ENCODE measurements around the gene HOXB4.

The HOXB4 gene

DNA sequence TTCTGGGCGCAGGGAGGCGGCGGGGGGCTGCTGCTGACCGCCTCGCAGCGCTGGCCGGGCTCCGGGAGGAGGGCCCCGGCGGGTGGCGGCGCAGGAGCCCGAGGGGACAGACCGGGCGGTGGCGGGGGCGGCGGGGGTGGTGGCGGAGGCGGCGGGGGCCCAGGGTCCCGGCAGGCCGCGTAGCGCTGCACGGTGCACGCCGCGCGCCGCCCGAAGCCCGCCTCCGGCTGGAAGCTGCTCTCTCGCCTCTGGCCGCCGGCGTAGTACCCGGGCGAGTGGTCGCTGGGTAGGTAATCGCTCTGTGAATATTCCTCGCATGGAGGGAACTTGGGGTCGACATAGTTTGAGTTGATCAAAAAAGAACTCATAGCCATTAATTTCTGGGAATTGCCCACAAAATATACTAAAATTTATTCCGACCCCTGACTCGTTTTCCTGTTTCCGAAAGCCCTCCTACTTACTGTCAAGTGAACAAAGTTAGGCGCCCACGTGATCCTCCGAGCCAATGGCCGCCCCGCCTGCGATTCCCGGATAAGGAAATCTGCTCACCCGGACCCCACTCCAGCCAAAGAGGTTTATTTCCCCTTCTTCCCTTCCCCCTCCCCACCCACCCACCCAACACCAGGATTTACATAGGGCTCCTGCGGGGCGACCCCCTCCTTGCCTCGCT is at the start of gene HOXB4:
Gene HOXB4 (minus strand): TSS at position 405 of the 670 bp plus-strand sequence. CDS start 31 bp downstream, at position 374.
- peak; percentile 86 for DNase-seq (ENCODE audit: low read depth)

DNA sequence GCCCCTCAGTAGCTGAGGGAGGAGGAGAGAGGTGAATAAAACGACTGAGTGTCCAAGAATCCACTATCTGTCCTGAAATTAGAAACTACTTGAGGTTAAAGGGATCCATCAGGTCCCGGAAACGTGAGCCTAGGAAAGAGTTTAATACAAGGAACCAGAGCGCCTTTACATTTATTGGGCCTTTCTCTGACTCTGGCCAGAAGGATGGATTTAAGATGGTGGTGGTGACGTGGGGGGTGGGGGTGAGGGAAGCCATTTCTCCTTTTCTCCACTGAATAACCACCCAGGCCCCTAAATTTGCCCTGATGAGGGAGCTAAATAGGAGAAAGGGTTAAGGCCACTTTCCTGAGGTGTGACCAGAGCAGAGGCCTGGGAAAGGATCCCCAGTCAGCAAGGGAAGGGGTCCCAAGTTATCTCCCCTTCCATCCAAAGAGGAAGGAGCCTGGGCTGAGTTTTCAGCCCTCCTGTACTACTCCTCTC is 49.0 kb upstream of the HOXB4 start:
- DNase-seq (ENCODE audit: low read depth): no peak

DNA sequence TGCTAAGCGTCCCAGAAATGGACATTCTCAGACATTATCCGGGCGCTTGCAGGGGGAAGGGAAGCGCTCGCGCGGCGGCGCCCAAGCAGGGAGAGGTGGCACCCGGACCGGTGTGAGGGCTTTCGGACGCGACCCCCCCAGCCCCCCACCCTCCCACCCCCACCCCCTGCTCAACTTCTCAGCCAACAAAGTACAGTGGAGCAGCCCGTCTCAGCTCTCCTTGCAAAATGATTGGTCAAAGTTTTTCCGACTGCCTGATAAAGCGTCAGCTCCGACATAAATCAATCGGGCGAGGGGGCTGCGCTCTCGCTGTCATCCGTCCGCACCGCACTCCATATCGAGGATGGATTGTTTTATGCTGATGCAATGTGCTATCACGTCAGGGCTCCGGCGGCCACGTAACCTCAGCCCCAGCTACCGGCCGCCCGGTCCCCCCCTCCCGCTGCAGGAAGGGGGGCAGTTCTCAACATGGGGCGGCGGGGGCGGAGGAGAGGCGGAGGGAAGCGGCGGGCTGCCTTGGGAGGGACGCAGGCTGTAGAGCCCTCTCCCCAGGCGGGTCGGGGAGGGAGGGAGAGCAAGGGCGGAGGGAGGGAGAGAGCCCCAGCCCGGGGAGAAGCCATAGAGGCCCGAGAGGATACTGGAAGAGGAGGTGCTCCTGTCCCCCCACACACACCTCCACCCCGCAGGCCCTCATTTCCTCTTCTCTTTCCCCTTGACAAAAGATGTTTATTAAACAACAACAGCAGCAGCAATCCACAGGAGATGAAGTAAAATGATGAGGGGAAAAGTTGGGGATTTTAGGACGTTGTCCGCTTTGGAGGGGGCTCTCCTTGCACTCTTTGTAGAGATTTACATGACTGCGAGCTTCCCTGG is 48.3 kb upstream of the HOXB4 start, which contains the start of gene HOXB9:
Gene HOXB9 (minus strand): TSS at position 114 of the 873 bp plus-strand sequence. CDS start 89 bp downstream, at position 25.
- peak; percentile 92 for DNase-seq (ENCODE audit: low read depth)

DNA sequence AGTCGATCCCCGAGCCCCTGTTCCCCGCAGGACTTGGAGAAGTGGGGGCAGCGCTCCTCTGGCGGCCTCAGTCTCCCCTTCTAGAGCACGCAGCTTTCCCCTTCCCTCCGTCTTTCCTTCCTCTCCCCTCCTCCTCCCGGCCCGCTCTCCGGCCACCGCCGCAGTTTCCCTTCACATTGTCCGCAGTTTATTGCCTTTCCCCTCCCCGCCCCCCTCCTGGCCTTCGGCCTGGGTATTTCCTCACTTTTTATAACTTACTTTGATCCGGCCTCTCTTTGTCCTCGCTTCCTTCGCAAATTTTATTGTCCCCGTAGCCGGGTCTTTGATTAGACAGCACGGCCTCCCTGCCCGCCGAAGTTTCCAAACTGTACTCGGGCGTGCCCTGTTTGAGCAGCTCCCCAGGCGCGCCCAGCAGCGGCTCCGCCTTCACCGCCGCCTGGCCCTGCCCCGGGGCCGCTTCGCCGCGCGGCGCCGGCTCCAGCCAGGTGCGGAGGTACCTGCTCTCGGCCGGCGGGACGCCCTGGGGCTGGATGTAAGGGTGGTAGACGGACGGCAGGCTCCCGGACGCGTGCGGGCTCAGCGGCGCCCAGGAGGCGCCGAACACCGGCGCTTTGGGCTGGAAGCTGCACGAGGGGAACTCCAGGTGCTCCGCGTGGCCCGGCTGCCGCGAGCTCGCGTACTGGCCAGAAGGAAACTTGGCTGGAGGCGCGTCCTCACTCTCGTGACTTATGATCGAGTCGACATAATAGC is 47.5 kb upstream of the HOXB4 start:
- DNase-seq (ENCODE audit: low read depth): peak; percentile 46

DNA sequence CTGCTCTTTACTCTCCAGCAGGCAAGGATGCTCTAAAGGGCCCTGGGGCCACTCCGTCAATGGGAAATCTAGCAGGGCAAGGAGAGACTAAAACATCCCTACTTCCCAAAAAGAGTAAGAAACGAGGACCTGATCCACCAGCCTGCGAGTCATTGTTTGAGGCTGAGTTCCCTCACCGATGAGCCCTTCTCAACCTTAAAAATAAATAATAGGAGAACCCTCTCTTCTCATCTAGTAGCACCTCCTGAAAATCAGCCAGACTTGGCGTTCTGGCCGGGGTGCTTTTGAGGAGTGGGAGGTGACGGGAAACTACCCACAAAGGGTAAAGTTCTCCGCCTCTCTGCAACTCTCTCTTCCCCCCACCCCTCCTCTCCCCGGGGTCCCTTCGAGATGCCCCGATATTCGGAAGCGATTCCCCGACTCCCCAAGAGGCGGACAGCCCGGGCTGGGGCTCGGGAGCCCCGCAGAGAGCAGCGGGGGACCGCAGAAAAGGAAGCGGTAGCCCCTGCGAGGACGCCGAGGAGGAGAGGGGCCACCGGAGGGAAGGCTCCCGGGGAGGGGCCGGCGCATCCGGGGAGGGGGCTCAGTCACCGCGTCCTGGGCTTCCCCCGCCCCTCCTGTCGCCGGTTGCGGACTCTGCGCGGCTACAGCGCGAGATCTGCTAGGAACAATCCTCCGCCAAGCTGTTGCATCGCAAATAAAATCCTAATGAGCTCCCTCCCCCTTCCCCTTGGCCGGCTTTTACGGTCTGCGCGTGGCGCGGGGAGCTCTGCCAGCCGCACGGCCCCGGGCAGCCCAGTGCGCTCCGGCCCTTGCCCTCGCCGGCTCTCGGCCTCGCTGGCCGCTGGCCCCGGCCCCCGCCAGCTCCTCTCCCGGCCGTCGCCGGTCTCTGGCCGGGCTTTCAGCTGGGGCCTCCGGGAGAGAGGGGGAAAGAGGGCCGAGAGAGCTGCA is 46.7 kb upstream of the HOXB4 start:
- peak; percentile 41 for DNase-seq (ENCODE audit: low read depth)

DNA sequence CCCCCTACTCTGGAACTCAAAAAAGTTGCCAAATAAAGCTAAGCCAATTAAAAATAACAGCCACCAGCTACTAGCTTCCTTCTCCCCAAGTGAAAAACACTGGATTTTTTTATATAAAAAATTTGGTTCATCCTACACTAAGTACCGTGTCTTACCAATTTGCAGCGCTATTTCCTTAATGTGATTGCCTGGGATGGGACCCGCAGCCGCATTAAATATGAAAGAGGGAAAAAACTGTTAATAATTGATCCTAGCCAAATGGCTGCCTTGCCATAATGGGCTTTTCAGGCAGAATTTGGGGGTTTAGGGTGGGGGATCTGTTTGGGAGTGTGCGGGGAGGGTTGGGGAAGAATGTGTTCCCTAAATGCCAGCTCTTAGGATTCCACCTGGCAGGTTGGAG is 46.0 kb upstream of the HOXB4 start:
- DNase-seq (ENCODE audit: low read depth): no peak

DNA sequence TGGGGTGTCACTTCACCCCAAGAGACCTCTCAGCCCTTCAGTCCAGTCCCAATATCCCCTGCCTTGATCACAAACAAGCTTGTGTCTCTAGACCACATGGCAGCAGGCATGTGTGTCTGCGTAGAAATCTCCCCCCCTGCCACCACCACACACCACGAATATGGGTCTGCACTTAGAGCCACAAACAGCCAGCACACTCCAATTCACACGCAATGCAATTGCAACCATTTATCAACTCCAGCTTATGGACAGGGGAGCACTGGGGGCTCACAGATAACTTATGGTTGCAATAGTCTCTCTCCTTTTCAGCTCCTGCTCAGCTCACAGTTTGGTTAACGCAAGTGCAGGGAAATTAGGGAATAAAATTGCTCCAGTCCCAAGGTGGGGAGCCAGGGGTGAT is 45.4 kb upstream of the HOXB4 start:
- no peak for DNase-seq (ENCODE audit: low read depth)

DNA sequence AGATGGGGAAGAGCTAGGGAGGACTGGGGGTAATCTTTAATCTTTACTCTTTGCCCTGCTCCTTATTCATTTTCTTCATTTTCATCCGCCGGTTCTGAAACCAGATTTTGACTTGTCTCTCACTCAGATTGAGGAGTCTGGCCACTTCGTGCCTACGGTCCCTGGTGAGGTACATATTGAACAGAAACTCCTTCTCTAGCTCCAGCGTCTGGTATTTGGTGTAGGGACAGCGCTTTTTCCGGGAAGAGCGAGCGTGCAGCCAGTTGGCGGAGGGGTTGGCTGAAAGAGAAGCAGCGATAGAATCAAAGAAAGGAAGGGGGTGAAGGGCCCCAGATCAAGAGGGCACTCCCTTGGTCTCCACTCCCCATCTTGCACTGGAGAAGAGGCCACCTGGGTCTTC is 44.7 kb upstream of the HOXB4 start:
- DNase-seq (ENCODE audit: low read depth): no peak

DNA sequence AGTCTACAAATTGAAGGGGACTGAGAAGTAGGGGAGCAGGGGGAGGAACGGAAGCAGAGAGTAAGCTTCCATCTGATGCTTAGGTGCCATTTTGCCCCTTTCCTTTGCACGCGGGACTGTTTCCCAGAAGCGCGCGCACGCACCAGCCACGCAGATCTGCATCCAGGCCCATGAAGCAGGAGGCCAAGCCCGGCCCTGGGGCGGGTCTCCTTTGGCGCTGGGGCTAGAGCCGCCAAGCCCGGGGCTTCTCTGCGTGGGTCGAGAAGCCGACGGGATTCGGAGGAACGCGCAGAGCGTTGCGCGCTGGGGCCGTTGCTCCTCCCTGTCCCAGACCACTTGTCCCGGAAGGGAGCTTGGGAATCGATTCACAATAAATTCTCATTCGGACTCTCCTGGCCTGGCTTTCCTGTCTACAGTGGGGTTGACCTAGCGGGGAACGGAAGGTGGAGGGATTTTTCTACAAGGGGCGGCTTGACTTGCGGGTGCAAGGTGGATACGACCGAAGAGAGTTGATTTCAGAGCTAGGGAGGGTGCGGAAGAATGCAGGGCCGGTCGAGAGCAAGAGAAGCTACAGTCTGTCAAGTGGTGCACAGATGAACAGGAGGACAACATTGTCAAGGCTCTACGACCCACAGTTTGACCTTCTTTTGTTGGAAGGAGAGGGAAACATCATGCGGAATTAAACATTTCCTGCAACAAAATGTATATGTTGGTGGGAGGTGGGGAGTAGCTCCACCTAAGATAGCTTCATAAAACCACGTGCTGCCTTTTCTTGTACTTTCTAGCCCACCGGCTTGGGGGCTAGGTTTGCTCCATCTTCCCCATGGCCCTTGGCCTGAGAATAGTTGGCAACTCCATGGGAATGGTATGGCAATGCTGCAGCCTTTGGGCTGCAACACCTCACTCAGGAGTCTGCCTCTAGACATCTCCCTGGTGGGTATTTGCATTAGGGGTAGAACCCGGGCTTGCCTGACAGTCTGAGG is 43.6 kb upstream of the HOXB4 start:
- DNase-seq (ENCODE audit: low read depth): no peak

DNA sequence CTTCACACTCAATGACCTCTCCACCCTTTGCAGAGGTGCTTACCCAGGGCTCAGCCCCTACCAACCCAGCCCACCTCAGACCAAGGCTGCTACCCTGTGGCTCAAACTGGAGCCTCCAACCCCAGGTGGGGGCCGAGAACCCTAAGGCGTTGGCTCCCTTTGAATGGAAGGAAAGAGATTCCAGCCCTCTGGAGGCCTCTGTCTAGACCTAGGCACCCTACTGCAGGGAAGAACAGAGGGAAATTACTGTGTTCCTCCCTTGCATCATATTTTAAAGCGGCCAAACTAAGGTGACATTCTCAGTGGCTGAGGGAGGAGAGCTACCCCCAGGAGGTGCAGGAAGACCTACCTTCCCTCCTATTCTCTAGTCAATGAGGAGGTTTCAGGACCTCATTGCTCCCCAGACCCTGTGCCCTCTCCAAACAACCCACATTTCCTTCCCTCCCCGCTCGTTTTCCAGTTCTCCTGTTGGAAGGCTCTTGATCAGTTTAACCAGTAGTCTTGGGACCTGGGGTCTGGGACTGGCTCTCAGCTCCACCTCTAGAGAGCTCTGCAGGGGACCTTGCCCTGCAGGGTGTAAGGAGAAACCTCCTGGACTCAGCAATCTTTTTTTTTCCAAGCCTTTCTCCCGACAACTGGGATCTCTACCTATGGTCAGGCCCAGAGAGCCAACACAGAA is 42.5 kb upstream of the HOXB4 start:
- no peak for DNase-seq (ENCODE audit: low read depth)

DNA sequence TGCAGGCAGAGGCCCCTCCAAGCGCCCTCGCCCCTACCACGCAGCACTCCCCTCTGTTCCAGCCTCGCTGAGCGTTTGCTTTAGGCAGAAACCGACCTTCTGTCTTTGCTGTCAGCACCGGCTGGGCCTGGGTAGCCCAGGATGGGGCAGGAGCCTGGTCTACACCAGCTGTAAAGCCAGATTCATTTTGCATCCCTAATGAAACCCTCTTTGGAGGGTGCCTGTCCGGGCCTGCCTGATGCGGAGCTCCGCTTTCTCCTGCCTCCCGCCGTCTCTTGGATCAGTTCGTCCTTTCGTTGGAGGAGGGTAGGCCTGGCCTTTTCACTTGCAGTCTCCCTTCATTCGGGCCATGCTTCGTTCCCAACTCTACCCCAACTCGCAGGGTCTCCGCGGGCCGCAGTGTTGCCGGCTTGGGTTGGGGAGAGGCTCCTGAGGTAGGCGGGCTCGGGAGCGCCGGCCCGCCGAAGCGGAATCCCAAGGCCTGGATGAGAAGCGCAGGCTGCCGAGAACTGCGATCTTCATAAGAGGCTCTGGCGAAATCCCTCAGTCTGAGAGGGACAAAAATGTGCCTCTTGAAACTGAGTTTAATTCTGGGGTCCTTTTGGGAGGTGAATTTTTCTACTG is 41.8 kb upstream of the HOXB4 start:
- no peak for DNase-seq (ENCODE audit: low read depth)

DNA sequence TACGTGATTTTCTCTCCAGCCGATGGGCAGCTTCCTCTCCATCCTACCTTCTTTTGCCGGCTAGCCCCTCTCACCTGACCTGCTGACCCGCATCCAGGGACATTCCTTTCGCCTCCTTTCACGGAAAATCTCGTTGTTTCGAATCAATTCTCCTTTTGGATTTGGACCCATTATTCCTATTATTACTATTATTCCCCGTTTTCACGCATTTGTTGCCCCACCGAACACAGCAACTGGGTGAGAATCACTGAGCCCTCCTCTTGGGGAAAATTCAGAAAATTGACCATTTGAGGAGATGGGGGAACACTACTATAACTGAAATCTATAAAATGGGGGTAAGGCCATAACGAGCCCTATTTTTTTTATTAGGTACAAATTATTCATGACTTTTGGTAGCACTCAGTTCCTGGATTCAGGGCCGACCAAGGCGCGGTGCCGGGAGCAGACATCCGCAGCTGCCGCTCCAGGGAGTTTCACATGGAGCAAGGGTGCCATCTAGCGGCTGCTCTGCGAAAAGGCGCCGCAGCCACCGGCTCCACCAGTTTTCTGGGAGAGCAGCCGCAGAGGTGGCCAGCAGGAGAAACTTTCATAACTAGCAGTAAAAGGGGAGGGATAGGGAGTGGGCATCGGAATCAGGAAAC is 40.2 kb upstream of the HOXB4 start:
- DNase-seq (ENCODE audit: low read depth): peak; percentile 82

DNA sequence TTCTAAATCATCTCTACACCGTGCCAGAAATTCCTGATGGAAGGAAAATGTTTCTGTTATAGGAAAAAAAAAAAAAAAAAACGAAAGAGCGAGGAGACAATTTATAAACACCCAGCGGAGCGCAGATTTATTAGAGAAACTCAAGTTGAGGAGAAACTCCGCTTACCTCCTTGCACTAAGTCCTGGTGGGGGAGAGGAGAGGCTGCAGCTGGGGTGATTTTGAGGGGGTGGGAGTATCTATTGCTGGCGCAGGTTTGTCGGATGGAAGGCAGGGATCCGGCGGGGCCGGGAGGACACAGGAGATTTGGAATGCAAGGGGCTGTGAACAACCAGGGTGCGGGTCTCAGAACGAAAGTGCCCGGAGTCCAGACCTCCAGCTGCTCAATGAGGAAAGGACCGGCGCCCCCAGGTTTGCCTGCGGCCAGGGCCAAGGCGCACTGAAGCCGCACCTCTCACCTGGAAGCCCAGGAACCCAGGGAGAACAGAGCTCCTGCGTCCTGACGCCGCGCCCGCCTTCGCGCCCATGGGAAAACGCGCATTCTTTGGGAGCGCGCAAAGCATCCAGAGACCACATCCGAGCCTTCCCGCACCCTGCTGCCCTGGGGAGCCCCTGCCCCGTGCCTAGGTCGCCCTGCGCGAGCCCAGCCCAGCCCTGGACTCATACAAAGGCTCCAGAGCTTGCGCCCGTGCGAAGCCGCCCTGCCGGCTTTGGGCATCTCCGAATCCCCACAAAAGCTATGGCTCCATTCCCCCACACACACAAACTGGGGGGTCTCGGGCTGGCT is 39.5 kb upstream of the HOXB4 start:
- DNase-seq (ENCODE audit: low read depth): peak; percentile 35

DNA sequence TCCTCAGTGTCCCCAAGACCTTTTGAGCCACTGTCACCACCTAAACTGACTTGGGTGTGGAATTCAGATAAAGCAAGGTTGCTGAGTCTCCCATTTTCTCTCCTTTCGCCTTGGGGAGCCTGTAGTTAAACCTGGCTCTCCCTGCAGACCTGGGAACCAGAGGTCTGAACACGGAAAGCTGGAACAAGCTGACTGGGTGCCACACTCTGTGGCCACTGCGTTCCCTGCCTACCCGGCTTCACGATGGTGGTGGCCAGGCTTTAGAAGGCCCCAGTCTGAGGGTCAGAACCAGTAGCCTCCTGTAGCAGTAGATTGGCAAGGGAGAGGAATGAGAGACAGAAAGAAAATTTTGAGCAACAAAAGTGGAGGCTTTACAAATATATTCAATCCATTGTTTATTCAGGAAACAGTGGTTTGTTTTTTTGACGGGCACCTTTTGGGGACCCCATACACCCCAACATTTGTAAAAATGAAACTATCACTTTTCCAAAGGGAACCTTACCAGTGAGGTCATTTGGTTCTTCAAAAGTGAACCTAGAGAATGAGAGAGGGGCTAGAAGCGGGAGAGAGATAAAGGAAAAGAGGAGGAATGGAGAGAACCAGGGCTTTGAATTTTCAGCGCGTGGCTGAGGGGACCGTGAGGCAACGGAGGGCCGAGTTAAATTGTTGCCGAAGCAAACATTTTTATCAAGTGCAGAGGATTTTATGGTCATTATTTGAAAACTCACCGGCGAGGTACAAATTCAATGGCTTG is 38.7 kb upstream of the HOXB4 start:
- DNase-seq (ENCODE audit: low read depth): peak; percentile 27

DNA sequence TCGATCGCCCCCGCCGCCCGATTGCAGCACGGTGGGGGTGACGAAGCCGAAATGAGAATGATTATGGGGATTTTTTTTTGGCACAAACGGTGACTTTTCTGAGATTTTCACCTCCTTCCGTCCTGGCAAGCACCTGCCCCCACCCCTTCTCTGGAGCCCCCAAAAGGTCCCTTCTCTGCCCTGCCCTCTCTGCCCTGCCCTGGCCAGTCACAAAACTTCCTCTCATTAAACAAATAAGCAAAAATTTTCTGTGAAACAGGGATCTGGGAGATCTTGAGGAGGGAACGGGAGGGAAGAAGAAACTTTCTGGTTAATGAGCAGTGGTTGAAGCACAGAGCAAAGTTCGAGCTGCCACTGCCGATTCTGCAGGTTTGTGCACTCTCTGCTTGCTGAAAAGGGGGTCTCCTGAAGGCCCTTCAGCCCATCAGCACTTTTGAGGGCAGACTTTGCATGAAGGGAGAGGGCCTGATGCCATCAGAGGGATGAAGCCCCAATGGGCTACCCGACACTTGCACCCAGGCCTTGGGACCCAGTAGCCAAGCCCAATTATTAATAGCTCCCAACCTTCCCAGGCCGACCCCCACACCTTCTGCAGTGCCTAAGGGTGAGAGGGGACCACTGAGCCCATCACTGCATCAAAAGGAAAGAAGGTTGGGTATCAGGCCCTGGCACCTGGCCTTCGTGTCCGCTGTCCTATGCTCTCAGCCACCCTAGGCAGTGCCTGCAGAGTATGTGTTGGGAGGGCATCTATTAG is 38.0 kb upstream of the HOXB4 start:
- DNase-seq (ENCODE audit: low read depth): peak; percentile 32
